Left forelimb (tissue), 1 donor: Measurements from ENCODE around the gene MAPK1.
"Not testable (repeated sequence)": the region's sequence is repeated elsewhere in the genome, so short reads cannot be mapped to it uniquely, and the experiment has no call there.

ENCODE experiments used
- DNase-seq: peaks from one replicate; pipeline ENCODE4 v3.0.0-alpha.2; 2018; ENCODE audit warnings: low spot score

MAPK1 gene

DNA sequence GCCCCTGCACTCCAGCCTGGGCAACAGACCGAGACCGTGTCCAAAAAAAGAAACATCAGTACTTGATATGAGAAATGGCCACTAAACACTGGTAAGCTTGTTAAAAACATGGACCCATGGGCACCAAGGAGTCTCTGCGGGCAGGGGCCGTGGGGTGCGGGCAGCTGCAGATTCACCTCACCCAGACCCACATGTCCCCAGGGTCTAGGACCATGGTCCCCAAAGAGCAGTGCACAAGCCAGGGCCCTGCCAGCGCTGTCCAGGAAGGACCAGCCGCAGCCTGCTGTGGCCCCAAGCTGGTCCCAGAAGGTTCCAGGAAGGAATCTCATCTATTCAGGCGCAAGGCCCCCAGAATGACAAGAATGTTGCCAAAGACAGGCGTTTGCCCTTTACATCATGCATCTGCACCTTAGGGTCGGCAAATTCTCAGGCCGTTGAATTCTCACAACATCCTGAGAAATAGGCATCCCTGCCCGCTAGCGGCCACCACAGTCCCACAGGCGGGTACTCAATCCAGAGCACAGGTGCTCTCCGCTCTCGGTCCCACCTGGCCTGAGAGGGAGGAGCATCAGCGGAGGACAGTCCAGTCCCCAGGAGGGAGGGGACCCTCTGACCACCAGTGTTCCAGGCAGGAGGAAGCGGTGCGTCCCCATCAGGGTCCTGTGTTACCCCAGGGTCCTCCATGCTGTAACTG, 141.3 kb downstream of the MAPK1 start:
- DNase-seq = no peak

DNA sequence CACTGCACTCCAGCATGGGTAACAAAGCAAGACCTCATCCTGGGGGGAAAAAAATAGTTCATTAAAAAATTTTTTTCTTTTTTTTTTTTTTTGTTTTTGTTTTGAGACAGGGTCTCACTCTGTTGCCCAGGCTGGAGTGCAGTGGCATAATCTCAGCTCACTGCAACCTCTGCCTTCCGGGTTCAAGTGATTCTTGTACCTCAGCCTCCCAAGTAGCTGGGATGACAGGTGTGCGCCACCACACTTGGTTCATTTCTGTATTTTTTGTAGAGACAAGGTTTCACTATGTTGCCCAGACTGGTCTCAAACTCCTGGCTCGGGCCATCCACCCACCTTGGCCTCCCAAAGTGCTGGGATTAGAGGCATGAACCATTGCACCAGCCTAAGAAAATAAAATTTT, 142.9 kb downstream of the MAPK1 start:
- not testable (repeated sequence) for DNase-seq

DNA sequence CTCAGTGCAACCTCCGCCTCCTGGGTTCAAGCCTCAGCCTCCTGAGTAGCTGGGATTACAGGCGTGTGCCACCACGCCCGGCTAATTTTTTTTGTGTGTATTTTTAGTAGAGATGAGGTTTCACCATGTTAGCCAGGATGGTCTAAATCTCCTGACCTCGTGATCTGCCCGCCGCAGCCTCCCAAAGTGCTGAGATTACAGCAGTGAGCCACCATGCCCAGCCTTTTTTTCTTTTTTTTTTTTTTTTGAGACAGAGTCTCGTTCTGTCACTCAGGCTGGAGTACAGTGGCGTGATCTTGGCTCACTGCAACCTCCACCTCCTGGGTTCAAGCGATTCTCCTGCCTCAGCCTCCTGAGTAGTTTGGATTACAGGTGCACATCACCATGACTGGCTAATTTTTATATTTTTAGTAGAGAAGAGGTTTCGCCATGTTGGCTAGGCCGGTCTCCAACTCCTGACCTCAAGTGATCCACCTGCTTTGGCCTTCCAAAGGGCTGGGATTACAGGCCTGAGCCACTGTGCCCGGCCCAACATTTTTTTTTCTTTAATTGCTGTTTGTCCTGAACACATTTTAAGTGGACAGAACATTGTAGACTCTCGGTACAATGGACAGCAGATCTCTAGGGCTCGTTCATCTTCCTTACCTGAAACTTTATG, 146.1 kb downstream of the MAPK1 start:
- DNase-seq = not testable (repeated sequence)

DNA sequence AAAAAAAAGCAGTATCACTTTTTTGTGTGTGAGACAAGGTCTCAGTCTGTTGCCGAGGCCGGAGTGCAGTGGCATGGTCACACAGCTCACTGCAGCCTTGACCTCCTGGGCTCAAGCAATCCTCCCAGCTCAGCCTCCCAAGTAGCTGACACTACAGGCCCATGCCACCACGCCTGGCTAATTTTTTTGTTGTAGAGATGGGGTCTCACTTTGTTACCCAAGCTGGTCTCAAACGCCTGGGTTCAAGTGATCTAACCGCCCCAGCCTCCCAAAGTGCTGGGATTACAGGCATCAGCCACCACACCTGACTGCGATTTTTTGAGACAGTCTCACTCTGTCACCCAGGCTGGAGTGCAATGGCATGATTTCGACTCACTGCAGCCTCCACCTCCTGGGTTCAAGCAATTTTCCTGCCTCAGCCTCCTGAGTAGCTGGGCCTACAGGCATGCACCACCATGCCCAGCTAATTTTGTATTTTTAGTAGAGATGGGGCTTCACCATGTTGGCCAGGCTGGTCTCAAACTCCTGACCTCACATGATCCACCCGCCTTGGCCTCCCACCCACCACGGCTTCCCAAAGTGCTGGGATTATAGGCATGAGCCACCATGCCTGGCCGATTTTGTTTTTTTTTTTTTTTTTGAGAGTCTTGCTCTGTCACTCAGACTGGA, 147.1 kb downstream of the MAPK1 start:
- DNase-seq = not testable (repeated sequence)

DNA sequence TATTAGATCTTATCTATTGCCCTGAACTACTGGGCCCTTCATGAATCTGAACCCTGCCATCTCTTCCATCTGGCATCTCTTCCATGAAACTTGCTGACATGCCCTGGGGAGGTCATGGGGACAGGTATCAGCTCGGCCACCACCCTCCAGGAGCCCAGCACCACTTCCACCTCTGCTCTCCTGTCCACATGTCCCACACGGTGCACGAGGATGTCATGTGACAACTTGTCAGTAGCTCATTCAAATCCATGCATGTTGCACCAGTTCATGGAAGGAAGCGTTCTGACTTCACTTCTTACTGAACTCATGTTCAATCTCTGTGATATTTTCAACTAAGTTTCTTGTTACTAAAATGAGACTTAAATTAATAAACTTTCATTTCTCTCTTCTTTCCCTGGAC, 148.4 kb downstream of the MAPK1 start:
- no peak for DNase-seq

DNA sequence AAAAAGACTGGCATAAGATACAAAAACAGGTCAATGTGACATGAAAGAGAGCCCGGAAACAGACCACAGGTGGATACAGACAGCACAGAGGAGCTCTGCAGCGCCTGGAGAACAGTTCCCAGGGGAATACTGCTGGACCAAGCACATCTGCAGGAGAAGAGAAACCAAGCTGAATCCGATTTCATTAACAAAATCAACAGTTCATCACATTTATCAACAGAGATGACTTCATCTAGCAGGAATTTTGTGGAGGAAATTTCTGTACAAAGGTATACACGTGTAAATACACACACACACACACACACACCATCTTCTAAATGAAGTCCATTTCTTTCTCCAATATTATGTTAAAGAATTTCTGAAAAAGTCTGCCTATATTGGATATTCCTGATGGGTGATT, 148.9 kb downstream of the MAPK1 start:
- DNase-seq = no peak

DNA sequence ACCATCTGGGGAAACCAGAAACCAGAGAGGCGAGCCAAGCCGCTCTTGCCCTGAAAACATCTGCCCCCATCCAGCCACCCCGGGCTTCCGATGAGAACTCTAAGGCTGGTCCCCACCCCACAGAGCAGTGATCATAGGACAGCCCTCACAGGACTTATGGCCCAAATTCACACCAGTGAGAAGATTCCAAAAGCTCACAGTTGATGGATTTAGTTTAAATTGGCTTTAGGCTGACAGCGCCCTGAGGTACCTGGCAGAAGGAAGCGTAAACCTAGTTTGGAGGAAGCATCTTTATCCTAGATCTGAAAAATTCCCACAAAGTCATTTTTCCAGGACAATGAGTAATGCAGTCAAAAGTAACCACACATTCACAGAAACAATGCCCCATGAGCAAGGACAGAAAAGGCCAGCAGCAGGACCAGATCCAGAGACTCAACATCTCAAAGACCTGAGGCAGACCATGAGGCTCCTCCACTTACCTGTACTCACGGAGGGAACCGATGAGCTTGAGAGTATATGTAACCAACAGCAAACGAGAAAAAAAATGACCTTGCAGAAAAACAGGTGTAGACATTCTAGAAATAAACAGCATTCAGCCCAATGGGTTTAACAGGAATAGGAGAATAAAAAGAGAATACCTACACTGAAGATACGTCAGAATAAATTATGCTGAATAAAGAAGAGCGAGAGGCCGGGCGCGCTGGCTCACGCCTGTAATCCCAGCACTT, 150.9 kb downstream of the MAPK1 start:
- not testable (repeated sequence) for DNase-seq

DNA sequence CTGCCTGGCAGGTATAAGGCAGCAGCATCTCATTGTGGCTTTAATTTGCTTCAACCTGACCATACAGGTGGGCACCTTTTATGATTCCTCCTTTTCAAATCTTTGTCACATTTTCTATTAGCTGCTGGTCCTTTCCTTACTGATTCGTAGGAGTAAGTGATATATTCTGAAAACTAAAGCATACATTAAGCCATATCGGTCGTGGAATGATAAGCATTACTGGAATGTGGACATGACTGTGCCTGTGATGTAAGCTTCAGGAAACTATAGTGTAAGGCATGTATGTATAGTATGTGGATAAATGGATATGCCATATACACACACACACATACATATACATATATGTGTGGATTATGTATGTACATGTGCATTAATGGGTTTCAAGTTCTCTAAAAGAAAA, 152.7 kb downstream of the MAPK1 start:
- DNase-seq = no peak

DNA sequence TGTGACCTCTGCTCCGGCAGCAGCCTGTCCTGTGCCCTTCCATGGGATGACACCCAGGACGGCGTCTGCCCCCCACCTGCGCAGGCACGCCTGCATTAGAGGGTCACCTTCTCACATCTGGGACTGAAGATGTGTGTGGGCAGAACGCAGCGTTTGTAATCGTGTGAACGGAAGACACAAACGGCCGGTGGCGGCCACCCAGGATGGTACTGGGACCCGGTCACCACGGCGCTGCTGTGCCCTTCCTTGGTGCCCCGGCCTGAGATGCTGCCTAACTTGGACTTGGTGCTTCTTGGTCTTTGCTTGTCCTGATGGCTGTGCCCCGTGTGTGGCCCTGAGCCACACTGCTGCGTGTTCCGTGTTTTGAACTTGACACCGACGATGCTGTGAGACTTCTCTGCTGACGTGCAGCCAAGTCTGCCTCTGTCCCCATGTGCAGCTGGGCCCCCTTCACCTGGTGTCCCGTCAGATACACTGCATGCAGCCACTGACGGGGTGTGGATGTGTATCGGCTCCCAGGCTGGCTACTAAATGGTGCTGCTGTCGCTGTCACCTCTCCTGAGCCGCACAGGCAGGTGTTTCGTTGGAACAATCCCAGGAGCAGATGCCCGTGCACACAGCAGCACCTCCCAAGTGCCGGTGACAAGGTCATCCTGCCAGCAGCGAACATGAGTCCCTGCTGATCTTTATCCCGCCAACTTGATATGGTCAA, 153.2 kb downstream of the MAPK1 start:
- DNase-seq = no peak

DNA sequence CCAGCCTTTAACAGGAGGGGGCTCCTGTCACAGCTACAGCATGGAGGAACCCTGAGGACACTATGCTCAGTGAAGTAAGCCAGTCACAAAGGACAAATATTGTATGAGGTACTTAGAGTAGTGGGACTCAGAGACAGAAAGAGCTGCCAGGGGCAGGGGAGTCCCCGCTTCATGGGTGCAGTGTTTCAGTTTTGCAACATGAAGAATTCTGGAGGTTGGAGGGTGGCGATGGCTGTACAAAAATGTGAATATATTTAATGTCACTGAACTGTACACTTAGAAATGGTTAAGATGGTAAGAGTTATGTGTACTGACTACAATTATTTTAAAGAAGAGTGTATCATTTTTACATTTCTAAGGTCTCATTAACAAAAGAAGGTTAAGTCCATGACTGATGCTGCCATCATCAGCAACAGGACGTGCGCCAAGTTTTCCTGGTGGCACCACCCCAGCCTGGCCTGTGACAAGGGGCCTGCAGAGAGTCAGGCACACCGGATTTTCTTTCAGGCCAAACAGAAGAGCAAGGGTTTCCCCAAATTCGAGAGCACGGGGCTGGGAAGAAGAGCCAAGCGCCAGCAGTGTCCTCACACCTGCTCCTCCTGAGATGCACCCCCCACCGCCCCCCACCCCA, 153.9 kb downstream of the MAPK1 start:
- no peak for DNase-seq

DNA sequence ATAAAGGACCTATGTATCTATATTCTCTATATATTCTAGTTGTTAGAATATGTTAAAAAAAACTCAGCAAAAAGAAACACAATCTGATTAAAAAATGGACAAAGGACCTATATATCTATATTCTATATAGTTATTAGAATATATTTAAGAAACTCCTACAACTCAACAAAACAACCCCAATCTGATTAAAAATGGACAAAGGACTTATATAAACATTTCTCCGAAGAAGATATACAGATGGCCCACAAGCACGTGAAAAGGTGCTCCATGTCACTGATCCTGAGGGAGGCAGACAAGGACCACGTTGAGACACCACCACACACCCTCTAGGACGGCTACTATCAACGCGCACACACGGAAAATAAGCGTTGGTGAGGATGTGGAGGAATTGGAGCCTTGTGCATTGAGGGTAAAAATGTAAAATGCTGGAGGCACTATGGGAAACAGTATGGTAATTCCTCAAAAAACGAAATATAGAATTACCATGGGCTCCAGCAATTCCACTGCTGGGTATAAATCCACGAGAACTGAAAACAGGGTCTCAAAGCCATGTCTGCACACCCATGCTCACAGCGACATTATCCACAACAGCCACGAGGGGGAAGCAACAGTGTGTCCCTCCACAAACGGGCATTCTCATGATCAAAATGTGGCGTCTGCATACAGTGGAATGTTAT, 154.6 kb downstream of the MAPK1 start:
- DNase-seq = no peak

DNA sequence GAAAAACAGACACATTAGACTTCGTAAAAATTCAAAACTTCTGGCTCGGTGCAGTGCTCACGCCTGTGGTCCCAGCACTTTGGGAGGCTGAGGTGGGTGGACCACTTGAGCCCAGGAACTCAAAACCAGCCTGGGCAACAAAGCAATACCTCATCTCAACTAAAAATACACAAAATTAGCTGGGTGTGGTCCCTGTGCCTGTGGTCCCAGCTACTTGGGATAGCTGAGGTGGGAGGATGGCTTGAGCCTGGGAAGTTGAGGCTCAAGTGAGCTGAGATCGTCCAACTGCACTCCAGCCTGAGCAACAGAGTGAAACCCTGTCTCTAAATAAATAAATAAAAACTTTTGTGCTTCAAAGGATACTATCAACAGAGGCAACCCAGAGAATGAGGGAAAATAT, 155.6 kb downstream of the MAPK1 start:
- no peak for DNase-seq

DNA sequence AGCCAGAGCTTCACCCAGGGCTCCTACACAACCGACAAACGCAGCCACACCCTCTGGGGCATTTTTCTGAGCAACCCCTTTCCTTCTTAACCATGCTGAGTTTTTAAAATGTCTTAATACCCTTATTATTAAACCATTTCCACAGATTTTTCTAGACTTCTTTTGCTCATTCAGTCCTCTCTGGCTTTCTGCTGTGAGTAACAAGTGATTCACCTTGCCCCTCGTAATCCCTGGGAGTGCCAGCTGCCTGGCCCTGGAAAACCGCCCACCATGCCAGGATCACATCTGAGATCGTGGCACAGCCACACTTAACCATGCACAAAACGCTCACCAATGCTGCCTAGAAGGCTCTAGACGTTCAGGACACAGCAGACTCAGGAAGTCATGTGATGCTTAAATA, 157.3 kb downstream of the MAPK1 start:
- no peak for DNase-seq

DNA sequence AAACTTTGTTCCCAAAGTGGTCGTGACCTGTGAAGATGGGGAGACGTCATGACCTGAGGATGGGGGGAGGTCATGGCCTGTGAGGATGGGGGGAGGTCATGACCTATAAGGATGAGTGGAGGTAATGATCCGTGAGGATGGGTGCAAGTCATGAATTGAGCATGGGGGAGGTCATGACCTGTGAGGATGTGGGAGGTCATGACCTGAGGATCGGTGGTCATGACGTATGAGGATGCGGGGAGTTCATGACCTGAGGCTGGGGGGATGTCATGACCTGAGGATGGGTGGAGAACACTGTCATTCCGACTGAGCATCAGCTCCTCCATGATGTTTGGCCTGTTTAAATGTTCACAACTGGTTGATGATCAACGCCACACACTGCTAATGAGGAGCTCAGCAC, 157.8 kb downstream of the MAPK1 start:
- no peak for DNase-seq

DNA sequence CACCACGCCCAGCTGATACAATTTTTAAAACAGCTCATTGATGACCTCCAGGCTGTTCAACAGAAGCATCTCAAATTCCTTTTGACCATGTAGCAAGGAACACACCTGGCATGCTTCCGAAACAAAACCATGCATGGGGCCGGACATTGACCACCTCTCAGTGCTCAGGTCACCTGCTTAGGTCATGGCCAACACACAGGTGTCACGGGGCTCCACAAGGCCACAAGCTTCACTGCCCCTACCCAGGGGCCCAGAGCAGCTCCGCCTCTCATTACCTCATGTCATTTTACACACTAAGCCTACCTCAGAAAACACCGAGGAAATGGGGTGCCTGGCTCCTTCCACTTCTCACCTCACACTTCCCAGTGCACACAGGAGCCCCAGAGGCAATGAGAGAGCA, 158.5 kb downstream of the MAPK1 start:
- no peak for DNase-seq

DNA sequence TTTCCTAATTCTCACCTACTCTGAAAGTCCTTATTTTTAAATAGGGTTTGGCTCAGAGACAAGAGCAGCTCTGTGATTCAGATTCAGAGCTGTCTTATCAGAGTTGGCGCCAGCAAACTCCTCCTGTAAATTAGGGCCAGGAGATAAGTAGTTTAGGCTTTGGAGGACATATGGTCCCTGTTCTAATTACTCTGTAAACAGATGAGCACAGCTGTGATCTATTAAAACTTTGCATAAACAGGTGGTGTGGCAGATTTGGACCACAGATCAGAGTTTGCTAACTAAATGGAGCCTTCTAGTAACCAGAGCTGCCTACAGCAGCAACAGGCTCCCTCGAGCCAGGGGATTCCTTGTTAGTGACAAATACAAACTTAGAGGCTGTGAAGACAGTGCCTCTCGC, 159.8 kb downstream of the MAPK1 start:
- no peak for DNase-seq
